ENCODE data around the gene SAP30BP. TPM values are rescaled to one million over a fixed set of nuclear protein-coding genes. Genes with fewer than 3 reads are reported as not detected.

Gene SAP30BP
- 134 TPM for polyA plus RNA-seq (2012; ENCODE audit: insufficient read length, low read depth)

GRCh38 chr17:75666959-75667790, at the start of gene SAP30BP, which contains the start of gene RECQL5:
Gene SAP30BP (plus strand): TSS chr17:75667338. CDS start chr17:75667373, 35 bp downstream.
Gene RECQL5 (minus strand): TSS chr17:75667154. CDS start chr17:75666557, 597 bp downstream.
- TF ChIP-seq FOXP2 (optimal IDR thresholded peaks at IDR 0.05; ENCODE audit: borderline replicate concordance, extremely low read depth, extremely low read length, insufficient read depth) (no peak), SIN3A (IDR thresholded peaks at IDR 0.05; ENCODE audit: borderline replicate concordance, insufficient read depth, low read length) (peak; percentile 59; the same call in 1 of the 2 replicates), POLR2AphosphoS5 (IDR thresholded peaks at IDR 0.05; ENCODE audit: low read depth, low read length) (peak; percentile 88), REST (IDR thresholded peaks at IDR 0.05; ENCODE audit: insufficient read depth in 1 of 2, low read depth in 2 of 2, low read length in 2 of 2) (peak; percentile 31 to 32; a peak in 1 of 4 replicates), TAF1 (IDR thresholded peaks at IDR 0.05; ENCODE audit: borderline replicate concordance, insufficient read depth, low read length) (peak; percentile 88; the same call in 1 of the 2 replicates)

GRCh38 chr17:75617675-75618074, 49.5 kb upstream of the SAP30BP start:
- TF ChIP-seq FOXP2 (optimal IDR thresholded peaks at IDR 0.05; ENCODE audit: borderline replicate concordance, extremely low read depth, extremely low read length, insufficient read depth): no peak
- no peak for TF ChIP-seq SIN3A (IDR thresholded peaks at IDR 0.05; ENCODE audit: borderline replicate concordance, insufficient read depth, low read length)

GRCh38 chr17:75619506-75620431, 47.4 kb upstream of the SAP30BP start:
- no peak for TF ChIP-seq REST (IDR thresholded peaks at IDR 0.05; ENCODE audit: insufficient read depth in 1 of 2, low read depth in 2 of 2, low read length in 2 of 2)
- peak; percentile 30 for TF ChIP-seq FOXP2 (optimal IDR thresholded peaks at IDR 0.05; ENCODE audit: borderline replicate concordance, extremely low read depth, extremely low read length, insufficient read depth)

- no peak for TF ChIP-seq FOXP2 (optimal IDR thresholded peaks at IDR 0.05; ENCODE audit: borderline replicate concordance, extremely low read depth, extremely low read length, insufficient read depth)
- TF ChIP-seq REST (IDR thresholded peaks at IDR 0.05; ENCODE audit: insufficient read depth in 1 of 2, low read depth in 2 of 2, low read length in 2 of 2): no peak
- no peak for TF ChIP-seq TAF1 (IDR thresholded peaks at IDR 0.05; ENCODE audit: borderline replicate concordance, insufficient read depth, low read length)
- TF ChIP-seq POLR2AphosphoS5 (IDR thresholded peaks at IDR 0.05; ENCODE audit: low read depth, low read length): no peak
- TF ChIP-seq SIN3A (IDR thresholded peaks at IDR 0.05; ENCODE audit: borderline replicate concordance, insufficient read depth, low read length): no peak
Measured at GRCh38 chr17:75621489-75621888, 45.6 kb upstream of the SAP30BP start.

GRCh38 chr17:75622076-75622475, 45.1 kb upstream of the SAP30BP start:
- TF ChIP-seq REST (IDR thresholded peaks at IDR 0.05; ENCODE audit: insufficient read depth in 1 of 2, low read depth in 2 of 2, low read length in 2 of 2): no peak
- TF ChIP-seq TAF1 (IDR thresholded peaks at IDR 0.05; ENCODE audit: borderline replicate concordance, insufficient read depth, low read length): no peak
- TF ChIP-seq FOXP2 (optimal IDR thresholded peaks at IDR 0.05; ENCODE audit: borderline replicate concordance, extremely low read depth, extremely low read length, insufficient read depth): no peak
- no peak for TF ChIP-seq POLR2AphosphoS5 (IDR thresholded peaks at IDR 0.05; ENCODE audit: low read depth, low read length)
- no peak for TF ChIP-seq SIN3A (IDR thresholded peaks at IDR 0.05; ENCODE audit: borderline replicate concordance, insufficient read depth, low read length)

All from PFSK-1 (cell line).